PC-3 (cell line): ENCODE results near the gene ZNF45. TPM values are rescaled to one million over a fixed set of nuclear protein-coding genes. Genes with fewer than 3 reads are reported as not detected.

Source experiments
- ATAC-seq: fragments of 200-7000 bp; cut with Tn5 transposase; 2 replicates; pipeline ENCODE4 v1.9.1; 2020; ENCODE audit warnings: mild to moderate bottlenecking, moderate library complexity
- BruUV-seq: library from RNA; stranded (reverse); fragments of 400-500 nt; replicated peaks from 2 replicates; lab custom pipeline; 2021; lab: Mats Ljungman, UMichigan
- CTCF ChIA-PET: fragments of 300-600 bp; sonication (Branson Sonifier 250); formaldehyde crosslinking; loops from one replicate; lab custom pipeline; 2022; ENCODE audit warnings: antibody characterized with exemption; lab: Charles Lee
- POLR2A ChIA-PET: fragments of 300-600 bp; sonication (Branson Sonifier 250); formaldehyde crosslinking; loops from one replicate; lab custom pipeline; 2022; ENCODE audit warnings: antibody characterized with exemption; ENCODE audit not compliant: unreplicated experiment; lab: Charles Lee
- DNase-seq: peaks from one replicate; pipeline ENCODE4 v3.0.0-alpha.2; 2015
- H2AFZ ChIP-seq: fragments of 300-600 bp; sonication (generic); 2 replicates; pipeline ENCODE4 v1.6.0; 2016; ENCODE audit warnings: antibody characterized with exemption, low read length
- H3F3A ChIP-seq: fragments of 300-600 bp; sonication (generic); one replicate; pipeline ENCODE4 v1.6.0; 2017; ENCODE audit warnings: antibody characterized with exemption, low read length, control low read depth, mild to moderate bottlenecking; ENCODE audit not compliant: unreplicated experiment
- H3K27ac ChIP-seq: fragments of 300-600 bp; sonication (generic); 2 replicates; pipeline ENCODE4 v1.5.1; 2016; ENCODE audit warnings: mild to moderate bottlenecking, low read length
- H3K27me3 ChIP-seq: fragments of 300-600 bp; sonication (generic); 2 replicates; pipeline ENCODE4 v1.6.1; 2016; ENCODE audit warnings: low read length, mixed read lengths
- H3K36me3 ChIP-seq: fragments of 300-600 bp; sonication (generic); 2 replicates; pipeline ENCODE4 v1.6.1; 2016; ENCODE audit warnings: low read depth, mixed run types, low read length, mixed read lengths
- H3K4me1 ChIP-seq: fragments of 300-600 bp; sonication (generic); 2 replicates; pipeline ENCODE4 v1.5.1; 2016; ENCODE audit warnings: low read length; ENCODE audit not compliant: insufficient read depth
- H3K4me2 ChIP-seq: fragments of 300-600 bp; sonication (generic); 2 replicates; pipeline ENCODE4 v1.6.0; 2016; ENCODE audit warnings: low read length
- H3K4me3 ChIP-seq: fragments of 300-600 bp; sonication (generic); 2 replicates; pipeline ENCODE4 v1.5.1; 2016; ENCODE audit warnings: mild to moderate bottlenecking, low read length, mixed read lengths
- H3K79me2 ChIP-seq: fragments of 300-600 bp; sonication (generic); 2 replicates; pipeline ENCODE4 v1.6.1; 2017; ENCODE audit warnings: low read length, mixed read lengths
- H3K9ac ChIP-seq: fragments of 300-600 bp; sonication (generic); 2 replicates; pipeline ENCODE4 v1.6.0; 2016; ENCODE audit warnings: mild to moderate bottlenecking, low read length
- H3K9me2 ChIP-seq: fragments of 300-600 bp; sonication (generic); replicated peaks from 2 replicates; pipeline ENCODE4 v1.6.1; 2016; ENCODE audit warnings: mixed run types, low read length, mixed read lengths
- H3K9me3 ChIP-seq: fragments of 300-600 bp; sonication (generic); 2 replicates; pipeline ENCODE4 v1.6.1; 2016; ENCODE audit warnings: low read length, mixed read lengths
- H4K20me1 ChIP-seq: fragments of 300-600 bp; sonication (generic); 2 replicates; pipeline ENCODE4 v1.6.1; 2016; ENCODE audit warnings: low read length, mixed read lengths
- CTCF ChIP-seq: fragments of 300-600 bp; sonication (generic); conservative IDR thresholded peaks from 2 replicates; pipeline ENCODE4 v1.5.1; 2017; ENCODE audit warnings: antibody characterized with exemption, low read depth, mild to moderate bottlenecking, low read length
- EZH2 ChIP-seq: fragments of 300-600 bp; sonication (generic); IDR thresholded peaks from one replicate; pipeline ENCODE4 v1.6.1; 2017; ENCODE audit warnings: antibody characterized with exemption, mild to moderate bottlenecking, low read length; ENCODE audit not compliant: unreplicated experiment
- EZH2phosphoT487 ChIP-seq: fragments of 300-600 bp; sonication (generic); IDR thresholded peaks from 2 replicates; pipeline ENCODE4 v1.6.1; 2018; ENCODE audit warnings: mild to moderate bottlenecking, antibody characterized with exemption, low read length, borderline replicate concordance
- intact Hi-C: fragments of 100-400 bp; cut with micrococcal nuclease; formaldehyde crosslinking; loops from 2 replicates; pipeline ENCODE4 v1.9.0; 2023
- total RNA-seq: library from RNA; depleted of rRNA; stranded (reverse); fragments of >200 nt; gene quantifications from 2 replicates; pipeline ENCODE4 v1.2.3, GENCODE V29; 2014

ZNF45 gene
- total RNA-seq, 1 experiment from 2014 or later, result 5.8 TPM

DNA sequence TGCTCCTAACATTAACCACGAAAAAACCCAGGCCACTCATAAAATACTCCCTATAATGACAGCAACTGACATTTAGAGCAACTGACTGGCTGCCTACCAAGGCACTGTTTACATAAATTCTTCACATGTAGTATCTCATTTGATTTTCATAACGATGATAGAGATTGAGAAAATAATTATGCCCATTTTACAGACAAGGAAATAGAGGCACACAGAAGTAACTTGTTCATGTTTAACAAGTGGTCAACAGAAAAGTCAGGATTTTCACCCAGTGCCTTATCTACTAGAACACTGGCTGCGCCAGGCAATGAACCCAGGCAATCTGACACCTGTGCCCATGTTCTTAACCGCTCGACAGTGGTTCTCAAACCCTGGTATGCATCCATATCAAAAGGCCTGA is 6.3 kb downstream of the ZNF45 start:
- Histone ChIP-seq H3K4me1 (peaks cover 4% of the 10 kb centered on the region; the same call in 1 of the 2 replicates), H3K27me3 (no peaks in the 10 kb centered on the region), H3K36me3 (peaks cover 26% of the 10 kb centered on the region), H3F3A (no peaks in the 10 kb centered on the region), H3K9me2 (no peaks in the 10 kb centered on the region), H4K20me1 (no peaks in the 10 kb centered on the region), H3K4me3 (no peak overlapping the region), H3K9ac (no peak overlapping the region), H3K9me3 (no peaks in the 10 kb centered on the region), H3K79me2 (no peaks in the 10 kb centered on the region; the same call in 1 of the 2 replicates), H2AFZ (no peak overlapping the region), H3K27ac (no peak overlapping the region), H3K4me2 (no peak overlapping the region)
- DNase-seq (no peak), ATAC-seq (no peak)
- TF ChIP-seq EZH2phosphoT487 (no peak), EZH2 (no peak), CTCF (no peak)
- intact Hi-C loops, result no loop called here
- BruUV-seq, result no TSS peak
- ChIA-PET CTCF (no interaction called here), POLR2A (no interaction called here)

- no peak overlapping the region for H3K27ac ChIP-seq
- H3K36me3 ChIP-seq, result peaks cover 44% of the 10 kb centered on the region
- H2AFZ ChIP-seq, result no peak overlapping the region
- no peak overlapping the region for H3K4me2 ChIP-seq
- H4K20me1 ChIP-seq, result no peaks in the 10 kb centered on the region
- ChIA-PET CTCF (no interaction called here), POLR2A (no interaction called here)
- intact Hi-C loops, result no loop called here
- no peaks in the 10 kb centered on the region for H3F3A ChIP-seq
- no peaks in the 10 kb centered on the region for H3K4me1 ChIP-seq
- no peaks in the 10 kb centered on the region for H3K79me2 ChIP-seq
- ATAC-seq (no peak), DNase-seq (no peak)
- TF ChIP-seq EZH2, result no peak
- TF ChIP-seq EZH2phosphoT487, result no peak
- no peak for TF ChIP-seq CTCF
- H3K4me3 ChIP-seq, result no peak overlapping the region
- no TSS peak for BruUV-seq
- H3K9me2 ChIP-seq, result no peaks in the 10 kb centered on the region
- H3K27me3 ChIP-seq, result no peaks in the 10 kb centered on the region
- no peaks in the 10 kb centered on the region for H3K9me3 ChIP-seq
- H3K9ac ChIP-seq, result no peak overlapping the region
Measured at GRCh38 chr19:43923875-43924274, 11.2 kb downstream of the ZNF45 start.

DNA sequence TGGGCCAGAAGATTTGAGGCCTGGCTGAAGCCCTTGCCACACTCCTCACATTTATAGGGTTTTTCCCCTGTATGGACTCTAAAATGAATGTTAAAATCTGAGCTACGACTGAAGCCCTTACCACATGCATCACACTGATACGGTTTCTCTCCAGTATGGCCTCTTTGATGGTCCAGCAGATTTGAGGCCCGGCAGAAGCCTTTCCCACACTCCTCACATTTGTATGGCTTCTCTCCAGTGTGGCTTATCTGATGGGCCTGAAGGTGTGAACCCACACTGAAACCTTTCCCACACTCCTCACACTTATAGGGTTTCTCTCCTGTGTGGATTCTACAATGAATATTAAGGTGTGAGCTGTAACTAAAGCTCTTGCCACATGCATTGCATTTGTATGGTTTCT is 21.0 kb downstream of the ZNF45 start:
- H3K9ac ChIP-seq, result no peak overlapping the region
- no peak overlapping the region for H3K4me2 ChIP-seq
- ChIA-PET CTCF (no interaction called here), POLR2A (no interaction called here)
- no peaks in the 10 kb centered on the region for H3K27me3 ChIP-seq
- H3K27ac ChIP-seq, result no peak overlapping the region
- no peaks in the 10 kb centered on the region for H3K79me2 ChIP-seq
- no peaks in the 10 kb centered on the region for H3F3A ChIP-seq
- intact Hi-C loops, result no loop called here
- ATAC-seq (no peak), DNase-seq (no peak)
- H3K36me3 ChIP-seq, result peaks cover 56% of the 10 kb centered on the region
- no peak overlapping the region for H2AFZ ChIP-seq
- H3K4me3 ChIP-seq, result no peak overlapping the region; the same call in 1 of the 2 replicates
- no peaks in the 10 kb centered on the region for H4K20me1 ChIP-seq
- TF ChIP-seq CTCF (no peak), EZH2phosphoT487 (no peak), EZH2 (no peak)
- peaks cover 14% of the 10 kb centered on the region; the same call in 1 of the 2 replicates for H3K9me3 ChIP-seq
- BruUV-seq, result no TSS peak
- no peaks in the 10 kb centered on the region for H3K9me2 ChIP-seq
- H3K4me1 ChIP-seq, result no peaks in the 10 kb centered on the region
